ENCODE data around the gene PLA1A. TPM values are rescaled to one million over a fixed set of nuclear protein-coding genes. Genes with fewer than 3 reads are reported as not detected.
A peak's percentile ranks its signal among the peaks of the same experiment; 100 is the strongest.

PLA1A gene
- polyA plus RNA-seq, 1 of the 3 experiments (the other 2 are of a cell fraction): not detected

- peak overlapping the region; percentile 41; the same call in 1 of the 2 replicates for H3K9ac ChIP-seq
- DNase-seq: no peak
- CTCF ChIA-PET: interaction anchor here (1.1 to 1.2 kb wide), 2 partner anchors 9 to 11 kb away, joined by 3 to 4 read pairs; no protein-coding TSS in a partner anchor
These were observed 45.2 kb downstream of the PLA1A start for GRCh38 chr3:119642746-119643473.

GRCh38 chr3:119643528-119643927 is 45.8 kb downstream of the PLA1A start:
- Histone ChIP-seq H3K27ac (ENCODE audit: low read depth in 2 of 2, low read length in 1 of 2) (peak overlapping the region; percentile 47 to 91; a peak in 3 of 4 replicates), H3K4me3 (ENCODE audit: low read depth in 2 of 2, low read length in 1 of 2) (no peak overlapping the region), H3K4me2 (peak overlapping the region; percentile 38; the same call in 1 of the 2 replicates), H3K27me3 (ENCODE audit: insufficient read depth) (no peaks in the 10 kb centered on the region), H2AFZ (ENCODE audit: low read depth) (no peak overlapping the region), H3K36me3 (replicated peaks in 1 of 2; ENCODE audit: control insufficient read depth in 1 of 2, insufficient read depth in 2 of 2, low read length in 1 of 2) (peaks cover 4 to 19% of the 10 kb centered on the region in 2 experiments), H3K9me2 (no peaks in the 10 kb centered on the region), H3K9me3 (no peaks in the 10 kb centered on the region), H3K9ac (peak overlapping the region; percentile 41; the same call in 1 of the 2 replicates), H4K20me1 (ENCODE audit: insufficient read depth) (no peaks in the 10 kb centered on the region), H3F3A (replicated peaks; ENCODE audit: insufficient read depth) (peaks cover 31% of the 10 kb centered on the region), H3K79me2 (ENCODE audit: insufficient read depth) (no peaks in the 10 kb centered on the region), H3K4me1 (ENCODE audit: control insufficient read depth in 1 of 2, insufficient read depth in 2 of 2, low read depth in 1 of 2, low read length in 1 of 2) (peaks cover 24 to 33% of the 10 kb centered on the region in 2 experiments)
- no peak for DNase-seq
- CTCF ChIA-PET: interaction anchor here (1.1 kb wide), 1 partner anchor 11 kb away, joined by 4 read pairs; no protein-coding TSS in a partner anchor
- POLR2A ChIA-PET: interaction anchor here (0.8 to 1.1 kb wide), 2 partner anchors 17 to 19 kb away, joined by 3 to 4 read pairs; partner anchors contain the start of gene POPDC2
- 92% methylated on average over 2 of the region's 2 CpGs for WGBS (ENCODE audit: low lambda C conversion rate)
- no peak for TF ChIP-seq USF2 (IDR thresholded peaks at IDR 0.05; ENCODE audit: borderline replicate concordance, low read depth, low read length)
- no peak for TF ChIP-seq FOXJ3 (CRISPR knock-in tag; IDR thresholded peaks at IDR 0.05)
- TF ChIP-seq PBX3 (IDR thresholded peaks at IDR 0.05): peak; percentile 42; the same call in 1 of the 2 replicates
- peak; percentile 59 for TF ChIP-seq JUND (IDR thresholded peaks at IDR 0.05)
- no peak for TF ChIP-seq EZH2phosphoT487 (IDR thresholded peaks at IDR 0.05; ENCODE audit: borderline replicate concordance, low read depth)
- no peak for TF ChIP-seq CHD2 (IDR thresholded peaks at IDR 0.05; ENCODE audit: low read length, partially characterized antibody)
- peak; percentile 27; the same call in 1 of the 2 replicates for TF ChIP-seq NFIC (IDR thresholded peaks at IDR 0.05; ENCODE audit: borderline replicate concordance)
- TF ChIP-seq TCF12 (IDR thresholded peaks at IDR 0.05): peak; percentile 67
- no peak for TF ChIP-seq RCOR1 (IDR thresholded peaks at IDR 0.05; ENCODE audit: low read length)
- no peak for TF ChIP-seq MEF2A (IDR thresholded peaks at IDR 0.05; ENCODE audit: borderline replicate concordance, low read depth)
- TF ChIP-seq FOXM1 (IDR thresholded peaks at IDR 0.05; ENCODE audit: low read depth): no peak

More at GRCh38 chr3:119642746-119643473, 45.2 kb downstream of the PLA1A start:
- no peaks in the 10 kb centered on the region for H3K9me2 ChIP-seq
- no peak overlapping the region for H2AFZ ChIP-seq (ENCODE audit: low read depth)
- no peaks in the 10 kb centered on the region for H4K20me1 ChIP-seq (ENCODE audit: insufficient read depth)
- POLR2A ChIA-PET: interaction anchor here (0.8 to 1.1 kb wide), 2 partner anchors 18 to 20 kb away, joined by 3 to 4 read pairs; partner anchors contain the start of gene POPDC2
- peaks cover 26 to 37% of the 10 kb centered on the region in 2 experiments for H3K4me1 ChIP-seq (ENCODE audit: control insufficient read depth in 1 of 2, insufficient read depth in 2 of 2, low read depth in 1 of 2, low read length in 1 of 2)
- no peaks in the 10 kb centered on the region for H3K9me3 ChIP-seq
- H3K27ac ChIP-seq (ENCODE audit: low read depth in 2 of 2, low read length in 1 of 2): peak overlapping the region; percentile 61 to 91
- H3K36me3 ChIP-seq (replicated peaks in 1 of 2; ENCODE audit: control insufficient read depth in 1 of 2, insufficient read depth in 2 of 2, low read length in 1 of 2): peaks cover 4 to 19% of the 10 kb centered on the region in 2 experiments
- H3K4me3 ChIP-seq (ENCODE audit: low read depth in 2 of 2, low read length in 1 of 2): no peak overlapping the region
- TF ChIP-seq TEAD4 (IDR thresholded peaks at IDR 0.05; ENCODE audit: borderline replicate concordance, insufficient read depth) (no peak), EZH2phosphoT487 (IDR thresholded peaks at IDR 0.05; ENCODE audit: borderline replicate concordance, low read depth) (no peak), NFIC (IDR thresholded peaks at IDR 0.05; ENCODE audit: borderline replicate concordance) (no peak), CTCF (IDR thresholded peaks at IDR 0.05) (no peak), SIN3A (IDR thresholded peaks at IDR 0.05; ENCODE audit: borderline replicate concordance, low read depth, low read length) (no peak), USF2 (IDR thresholded peaks at IDR 0.05; ENCODE audit: borderline replicate concordance, low read depth, low read length) (no peak), RCOR1 (IDR thresholded peaks at IDR 0.05; ENCODE audit: low read length) (no peak), EP300 (IDR thresholded peaks at IDR 0.05; ENCODE audit: borderline replicate concordance in 1 of 2, low read depth in 1 of 2, low read length in 1 of 2) (no peak), GATA2 (CRISPR knock-in tag; IDR thresholded peaks at IDR 0.05) (no peak), RAD21 (IDR thresholded peaks at IDR 0.05; ENCODE audit: low read length) (no peak)
- 67% methylated on average over 5 of the region's 5 CpGs for WGBS (ENCODE audit: low lambda C conversion rate)
- peak overlapping the region; percentile 38; the same call in 1 of the 2 replicates for H3K4me2 ChIP-seq
- H3F3A ChIP-seq (replicated peaks; ENCODE audit: insufficient read depth): peaks cover 36% of the 10 kb centered on the region
- H3K27me3 ChIP-seq (ENCODE audit: insufficient read depth): no peaks in the 10 kb centered on the region
- no peaks in the 10 kb centered on the region for H3K79me2 ChIP-seq (ENCODE audit: insufficient read depth)
